ENCODE measurements around the gene ERBB4. TPM values are rescaled to one million over a fixed set of nuclear protein-coding genes. Genes with fewer than 3 reads are reported as not detected.

Gene ERBB4
- polyA plus RNA-seq, 1 experiment = not detected

DNA sequence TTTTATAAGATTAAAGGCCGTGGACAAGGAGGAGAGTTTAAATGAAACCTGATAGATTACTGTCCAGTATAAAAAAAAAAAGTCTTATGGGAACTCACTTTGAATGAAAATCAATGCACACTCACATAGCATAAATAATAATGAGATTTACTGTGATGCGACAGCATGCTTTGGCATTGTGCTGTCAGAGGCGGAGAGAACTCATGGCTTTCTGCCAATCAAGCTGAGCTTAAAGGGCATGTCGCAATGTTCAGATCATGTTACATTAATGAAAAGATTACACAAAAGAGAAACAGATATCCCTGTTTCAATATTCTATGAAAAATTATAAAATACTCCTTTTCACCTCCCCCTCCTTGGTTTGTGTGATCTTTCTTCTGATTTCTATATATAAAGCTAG, 310.8 kb downstream of the ERBB4 start:
- no peaks in the 10 kb centered on the region for H3K9me3 ChIP-seq (ENCODE audit: control insufficient read depth, insufficient read depth, low read length)
- no peak overlapping the region for H3K27ac ChIP-seq (ENCODE audit: low read depth, low read length)
- ChIA-PET CTCF (no interaction called here), POLR2A (interaction anchor here (0.7 kb wide), 1 partner anchor 838 kb away, joined by 3 read pairs; no protein-coding TSS in a partner anchor)
- no peak overlapping the region for H3K4me3 ChIP-seq (ENCODE audit: low read depth, low read length)
- DNase-seq (ENCODE audit: low read depth, low spot score) = peak; percentile 15
- H3K27me3 ChIP-seq (ENCODE audit: control insufficient read depth, insufficient read depth, low read length) = no peaks in the 10 kb centered on the region
- no peak for TF ChIP-seq CTCF (IDR thresholded peaks at IDR 0.05; ENCODE audit: low read depth, low read length)

- Histone ChIP-seq H3K27me3 (ENCODE audit: control insufficient read depth, insufficient read depth, low read length) (no peaks in the 10 kb centered on the region), H3K27ac (ENCODE audit: low read depth, low read length) (no peak overlapping the region), H3K9me3 (ENCODE audit: control insufficient read depth, insufficient read depth, low read length) (no peaks in the 10 kb centered on the region), H3K4me3 (ENCODE audit: low read depth, low read length) (no peak overlapping the region)
- no peak for DNase-seq (ENCODE audit: low read depth, low spot score)
- POLR2A ChIA-PET = no interaction called here
- CTCF ChIA-PET = no interaction called here
- TF ChIP-seq CTCF (IDR thresholded peaks at IDR 0.05; ENCODE audit: low read depth, low read length) = no peak
Observed at GRCh38 chr2:212226114-212226513, 312.5 kb downstream of the ERBB4 start.

DNA sequence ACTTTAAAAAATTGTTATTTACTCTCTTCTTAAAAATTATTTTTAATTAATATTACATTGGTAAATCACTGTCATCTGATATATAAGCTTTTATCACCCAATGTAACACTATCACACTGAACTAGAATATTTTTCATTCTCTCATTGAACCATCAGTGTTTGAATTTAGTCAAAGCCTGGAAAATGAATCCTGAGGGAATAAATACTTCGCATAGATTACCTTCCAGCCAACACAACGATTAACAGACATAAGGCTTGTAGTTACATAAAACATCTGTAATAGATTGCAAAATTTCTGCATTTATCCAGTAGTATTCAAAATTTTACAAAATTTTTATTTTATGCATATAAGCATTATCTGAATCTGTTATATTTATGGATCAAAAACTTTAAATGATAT, 314.9 kb downstream of the ERBB4 start:
- Histone ChIP-seq H3K9me3 (ENCODE audit: control insufficient read depth, insufficient read depth, low read length) (no peaks in the 10 kb centered on the region), H3K27ac (ENCODE audit: low read depth, low read length) (no peak overlapping the region), H3K27me3 (ENCODE audit: control insufficient read depth, insufficient read depth, low read length) (no peaks in the 10 kb centered on the region), H3K4me3 (ENCODE audit: low read depth, low read length) (no peak overlapping the region)
- TF ChIP-seq CTCF (IDR thresholded peaks at IDR 0.05; ENCODE audit: low read depth, low read length) = no peak
- CTCF ChIA-PET = no interaction called here
- POLR2A ChIA-PET = no interaction called here
- DNase-seq (ENCODE audit: low read depth, low spot score) = no peak

- no peak for TF ChIP-seq CTCF (IDR thresholded peaks at IDR 0.05; ENCODE audit: low read depth, low read length)
- Histone ChIP-seq H3K9me3 (ENCODE audit: control insufficient read depth, insufficient read depth, low read length) (no peaks in the 10 kb centered on the region), H3K4me3 (ENCODE audit: low read depth, low read length) (no peak overlapping the region), H3K27ac (ENCODE audit: low read depth, low read length) (no peak overlapping the region), H3K27me3 (ENCODE audit: control insufficient read depth, insufficient read depth, low read length) (no peaks in the 10 kb centered on the region)
- POLR2A ChIA-PET = no interaction called here
- no peak for DNase-seq (ENCODE audit: low read depth, low spot score)
- CTCF ChIA-PET = no interaction called here
Observed at GRCh38 chr2:212213191-212213590, 325.4 kb downstream of the ERBB4 start.

DNA sequence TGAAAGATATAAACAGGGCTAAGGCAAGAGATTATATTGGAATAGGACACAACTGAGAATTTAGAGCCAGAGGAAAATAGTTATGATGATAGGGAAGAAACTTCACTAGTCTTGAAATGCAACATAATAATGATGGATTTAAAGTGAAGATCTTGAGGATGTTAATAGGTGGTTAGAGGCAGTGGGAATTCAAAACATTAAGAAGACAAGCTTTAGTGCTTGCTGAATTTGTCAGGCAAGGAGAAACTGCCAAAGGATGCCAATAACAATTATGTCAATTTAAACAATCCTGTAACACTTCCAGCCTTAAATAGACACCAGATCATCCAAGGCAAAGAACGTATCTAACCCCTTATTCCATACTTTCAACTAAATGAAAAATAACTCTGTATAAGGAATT, 330.1 kb downstream of the ERBB4 start:
- no peak for TF ChIP-seq CTCF (IDR thresholded peaks at IDR 0.05; ENCODE audit: low read depth, low read length)
- CTCF ChIA-PET = no interaction called here

More for the DNA sequence above, 330.1 kb downstream of the ERBB4 start:
- H3K9me3 ChIP-seq (ENCODE audit: control insufficient read depth, insufficient read depth, low read length) = peaks cover 6% of the 10 kb centered on the region
- no peaks in the 10 kb centered on the region for H3K27me3 ChIP-seq (ENCODE audit: control insufficient read depth, insufficient read depth, low read length)
- POLR2A ChIA-PET = no interaction called here
- no peak for DNase-seq (ENCODE audit: low read depth, low spot score)
- no peak overlapping the region for H3K4me3 ChIP-seq (ENCODE audit: low read depth, low read length)
- H3K27ac ChIP-seq (ENCODE audit: low read depth, low read length) = no peak overlapping the region
